GM19193 (cell line): Measurements from ENCODE around the gene PRDM11.

Source experiments
- POLR2A ChIP-seq: IDR thresholded peaks from 4 replicates; pipeline ENCODE4 v1.6.1; 2011; ENCODE audit not compliant: insufficient read depth, insufficient read length; ENCODE audit errors: extremely low read depth

PRDM11 gene

GRCh38 chr11:45216031-45216430 lies 69.6 kb downstream of the PRDM11 start:
- TF ChIP-seq POLR2A, result no peak

- TF ChIP-seq POLR2A, result no peak
Observed at GRCh38 chr11:45216901-45217300, 70.5 kb downstream of the PRDM11 start.

DNA sequence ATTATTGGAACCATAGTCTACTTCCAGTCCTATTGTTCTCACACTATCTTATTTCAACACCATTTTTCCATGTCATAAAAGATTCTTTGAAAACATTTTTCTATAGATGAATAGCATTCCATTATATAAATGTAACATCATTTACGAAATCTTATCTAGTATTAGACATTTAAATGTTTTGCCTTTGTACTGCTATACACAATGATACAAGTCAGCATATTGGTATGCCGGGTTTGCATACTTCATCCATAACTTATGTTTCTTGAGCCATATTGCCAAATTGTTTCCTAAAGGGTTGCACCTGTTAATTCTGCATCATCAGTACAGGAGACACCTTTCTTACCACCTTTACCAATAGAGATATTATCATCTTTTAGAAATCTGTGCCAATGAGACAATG lies 71.6 kb downstream of the PRDM11 start:
- no peak for TF ChIP-seq POLR2A

DNA sequence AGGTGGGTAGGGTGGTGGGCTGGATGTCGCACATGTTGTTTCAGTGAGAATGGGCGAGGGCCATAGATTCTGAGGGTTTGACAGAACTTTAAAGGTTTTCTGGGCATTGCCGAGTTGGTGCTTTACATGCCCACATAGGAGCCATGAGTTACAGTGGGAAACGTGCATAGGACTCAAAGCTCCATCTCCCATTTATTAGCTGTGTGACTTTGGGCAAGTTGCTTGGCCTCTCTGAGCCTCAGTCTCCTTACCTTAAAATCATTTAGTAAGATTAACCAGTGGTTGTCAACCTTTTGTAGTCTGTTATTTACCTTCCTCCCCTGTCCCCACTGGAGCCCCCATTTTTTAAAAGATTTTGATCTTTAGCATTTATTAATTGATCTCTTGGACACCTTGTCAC lies 72.3 kb downstream of the PRDM11 start:
- TF ChIP-seq POLR2A, result no peak

DNA sequence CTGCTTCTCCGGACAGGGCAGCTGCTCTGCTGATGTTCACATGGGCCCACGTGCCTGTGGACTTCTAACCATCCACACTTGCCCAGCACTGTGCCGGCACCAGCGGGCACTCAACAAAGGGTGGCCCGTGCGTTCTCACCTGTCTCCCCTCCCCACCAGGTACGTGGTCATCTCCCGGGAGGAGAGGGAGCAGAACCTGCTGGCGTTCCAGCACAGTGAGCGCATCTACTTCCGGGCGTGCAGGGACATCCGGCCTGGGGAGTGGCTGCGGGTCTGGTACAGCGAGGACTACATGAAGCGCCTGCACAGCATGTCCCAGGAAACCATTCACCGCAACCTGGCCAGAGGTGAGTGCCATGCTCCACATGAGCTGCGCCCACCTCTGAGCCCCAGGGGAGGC lies 73.0 kb downstream of the PRDM11 start:
- TF ChIP-seq POLR2A, result no peak

- no peak for TF ChIP-seq POLR2A
Observed at GRCh38 chr11:45223496-45223895, 77.1 kb downstream of the PRDM11 start.

GRCh38 chr11:45224766-45225165 lies 78.3 kb downstream of the PRDM11 start:
- TF ChIP-seq POLR2A, result no peak

GRCh38 chr11:45225277-45225676 lies 78.8 kb downstream of the PRDM11 start:
- TF ChIP-seq POLR2A, result no peak

GRCh38 chr11:45225961-45226871 lies 79.8 kb downstream of the PRDM11 start:
- TF ChIP-seq POLR2A, result no peak

DNA sequence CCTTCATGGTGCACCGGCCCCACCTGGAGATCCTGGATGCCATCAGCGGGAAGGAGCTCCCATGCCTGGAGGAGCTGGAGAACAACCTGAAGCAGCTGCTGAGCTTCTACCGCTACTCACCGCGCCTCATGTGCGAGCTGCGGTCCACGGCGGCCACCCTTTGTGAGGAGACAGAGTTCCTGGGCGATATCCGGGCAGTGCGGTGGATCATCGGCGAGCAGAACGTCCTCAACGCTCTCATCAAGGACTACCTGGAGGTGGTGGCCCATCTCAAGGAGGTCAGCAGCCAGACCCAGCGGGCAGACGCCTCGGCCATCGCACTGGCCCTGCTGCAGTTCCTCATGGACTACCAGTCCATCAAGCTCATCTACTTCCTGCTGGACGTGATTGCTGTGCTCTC lies 80.5 kb downstream of the PRDM11 start:
- no peak for TF ChIP-seq POLR2A

- no peak for TF ChIP-seq POLR2A
Observed at GRCh38 chr11:45227836-45228235, 81.4 kb downstream of the PRDM11 start.

- no peak for TF ChIP-seq POLR2A
Observed at GRCh38 chr11:45229401-45230020, 83.1 kb downstream of the PRDM11 start.

GRCh38 chr11:45232341-45233080 lies 86.1 kb downstream of the PRDM11 start:
- TF ChIP-seq POLR2A, result no peak

- no peak for TF ChIP-seq POLR2A
Observed at GRCh38 chr11:45233121-45233803, 86.8 kb downstream of the PRDM11 start.

DNA sequence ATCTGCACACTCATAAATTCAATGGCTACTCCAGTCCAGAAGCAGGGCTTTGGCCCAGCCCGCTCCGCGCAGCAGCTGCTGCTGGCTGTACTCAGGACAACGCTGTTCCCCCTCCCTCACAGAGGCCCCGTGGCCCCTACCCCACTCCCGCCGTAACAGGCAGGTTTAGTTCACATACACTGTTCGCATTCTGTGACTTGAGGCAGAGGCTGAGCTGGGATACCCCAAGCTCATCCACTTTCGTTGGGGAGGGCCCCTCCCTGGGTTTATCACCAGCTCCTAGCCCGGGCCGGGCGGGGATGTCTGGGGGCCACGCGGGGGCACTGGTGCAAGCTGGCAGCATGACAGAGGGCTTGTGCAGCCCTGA lies 87.3 kb downstream of the PRDM11 start:
- no peak for TF ChIP-seq POLR2A

DNA sequence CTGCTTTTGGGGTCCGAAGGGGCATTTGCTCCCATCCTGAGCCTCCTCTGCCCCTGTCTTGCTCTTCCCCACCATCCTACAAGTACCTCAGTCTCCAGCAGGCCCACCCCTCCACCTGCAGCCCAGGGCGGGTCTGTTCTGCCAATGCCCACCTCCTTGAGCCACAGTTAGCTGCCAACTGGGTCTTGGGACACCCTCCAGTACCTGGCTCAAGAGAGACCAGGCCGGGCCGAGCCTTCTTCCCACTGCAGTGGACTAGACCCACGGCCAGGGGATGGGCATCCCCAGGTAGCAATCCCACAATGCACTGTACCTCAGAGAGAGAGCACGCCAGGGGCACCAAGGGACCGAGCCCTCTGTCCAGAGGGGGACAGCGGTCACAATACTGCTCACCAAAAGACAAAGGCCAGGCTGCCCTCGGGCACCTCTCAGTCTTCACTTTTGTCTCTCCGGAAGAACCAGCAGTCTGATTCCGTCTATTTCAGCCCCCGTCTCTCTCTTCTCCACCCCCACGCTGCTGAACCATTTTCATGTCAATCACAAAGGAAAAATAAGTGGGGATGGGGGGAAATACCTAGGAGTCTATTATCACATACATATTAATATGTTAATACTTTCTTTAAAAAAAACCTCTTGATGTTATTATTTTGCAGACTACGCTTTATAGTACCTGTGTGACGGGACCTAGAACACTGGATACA lies 88.0 kb downstream of the PRDM11 start:
- no peak for TF ChIP-seq POLR2A
